Keratinocyte (primary cell): ENCODE measurements around the gene GRIP1. TPM values are rescaled to one million over a fixed set of nuclear protein-coding genes. Genes with fewer than 3 reads are reported as not detected.

ENCODE experiments used
- DNase-seq: peaks from one replicate; pipeline ENCODE4 v3.0.0-alpha.2; 2011; ENCODE audit warnings: low read depth, missing footprints, low spot score
- FAIRE-seq: peaks from 2 replicates; lab custom pipeline; 2011; peaks lifted over from hg19 to GRCh38; lab: Jason Lieb, UNC
- H2AFZ ChIP-seq: 2 replicates; pipeline ENCODE4 v1.6.0; 2012; ENCODE audit warnings: low read length, control low read depth, inconsistent platforms; ENCODE audit not compliant: control insufficient read depth
- H3K27ac ChIP-seq: 2 replicates; pipeline ENCODE4 v1.5.1; 2011; ENCODE audit warnings: low read length; ENCODE audit not compliant: control insufficient read depth, insufficient read depth
- H3K27me3 ChIP-seq: 3 replicates; pipeline ENCODE4 v1.6.0; 2011; ENCODE audit warnings: low read length; ENCODE audit not compliant: control insufficient read depth, insufficient read depth; ENCODE audit errors: extremely low read depth
- H3K36me3 ChIP-seq, 2 experiments: 2 replicates in 1 of 2; 3 replicates in 1 of 2; pipeline ENCODE4 v1.5.1; 2011; ENCODE audit warnings: low read length in 2 of 2, mild to moderate bottlenecking in 1 of 2; ENCODE audit not compliant: control insufficient read depth in 2 of 2, insufficient read depth in 2 of 2; ENCODE audit errors: extremely low read depth in 1 of 2
- H3K4me1 ChIP-seq: 3 replicates; pipeline ENCODE4 v1.5.1; 2011; ENCODE audit warnings: low read length; ENCODE audit not compliant: control insufficient read depth, insufficient read depth; ENCODE audit errors: extremely low read depth
- H3K4me2 ChIP-seq: 3 replicates; pipeline ENCODE4 v1.6.0; 2011; ENCODE audit warnings: low read depth, low read length; ENCODE audit not compliant: control insufficient read depth, insufficient read depth; ENCODE audit errors: extremely low read depth
- H3K4me3 ChIP-seq, 3 experiments: fragments of 200-600 bp in 1 of 3; sonication (generic) in 1 of 3; 2 replicates in 2 of 3; 3 replicates in 1 of 3; pipeline ENCODE4 v1.5.1; 2011 to 2016; ENCODE audit warnings: low read length in 3 of 3, mild to moderate bottlenecking in 3 of 3, control low read depth in 2 of 3, inconsistent platforms in 1 of 3, low read depth in 1 of 3, mixed read lengths in 1 of 3, mixed run types in 1 of 3, moderate library complexity in 1 of 3; ENCODE audit not compliant: control insufficient read depth in 2 of 3, insufficient read depth in 2 of 3; ENCODE audit errors: extremely low read depth in 1 of 3
- H3K79me2 ChIP-seq: 2 replicates; pipeline ENCODE4 v1.6.0; 2012; ENCODE audit warnings: low read length; ENCODE audit not compliant: control insufficient read depth, insufficient read depth
- H3K9ac ChIP-seq: 3 replicates; pipeline ENCODE4 v1.6.0; 2011; ENCODE audit warnings: low read length; ENCODE audit not compliant: control insufficient read depth, insufficient read depth; ENCODE audit errors: extremely low read depth
- H3K9me1 ChIP-seq: 3 replicates; pipeline ENCODE4 v1.6.0; 2011; ENCODE audit warnings: low read length; ENCODE audit not compliant: control insufficient read depth, insufficient read depth; ENCODE audit errors: extremely low read depth
- H3K9me3 ChIP-seq: 2 replicates; pipeline ENCODE4 v1.5.1; 2012; ENCODE audit warnings: low read depth, low read length; ENCODE audit not compliant: control insufficient read depth
- H4K20me1 ChIP-seq: 3 replicates; pipeline ENCODE4 v1.6.0; 2011; ENCODE audit warnings: low read length; ENCODE audit not compliant: control insufficient read depth, insufficient read depth; ENCODE audit errors: extremely low read depth
- EZH2 ChIP-seq: IDR thresholded peaks from one replicate; pipeline ENCODE4 v1.6.1; 2012; ENCODE audit warnings: inconsistent platforms, mild to moderate bottlenecking, low read length, moderate library complexity
- dilution Hi-C: fragments of 300-500 bp; cut with MboI; formaldehyde crosslinking; loops from one replicate; pipeline ENCODE4 v1.7.0; 2020; ENCODE audit warnings: low sequenced_read_pairs; ENCODE audit not compliant: extremely low pct_ligation_motif_present
- polyA plus RNA-seq, 5 experiments: library from polyadenylated mRNA; depleted of rRNA in 3 of 5; stranded (reverse) in 3 of 5; stranded (forward) in 1 of 5; unstranded in 1 of 5; fragments of >200 nt; gene quantifications; 1 replicate in 1 of 5; 2 replicates in 3 of 5; 3 replicates in 1 of 5; pipeline versions ENCODE4 v1.2.1 to v1.2.3, GENCODE V29; 2011 to 2012; ENCODE audit warnings: missing spikeins in 2 of 5, low read depth in 1 of 5, low replicate concordance in 1 of 5
- TF ChIP-seq, protein P1 (sequence below), 3 experiments: IDR thresholded peaks in 1 of 3; conservative IDR thresholded peaks in 1 of 3; optimal IDR thresholded peaks in 1 of 3; 2 replicates in 2 of 3; 3 replicates in 1 of 3; pipeline versions ENCODE3 to v1.5.1; 2011; ENCODE audit warnings: low read length in 3 of 3, mild to moderate bottlenecking in 3 of 3, moderate library complexity in 2 of 3, control low read depth in 1 of 3, inconsistent platforms in 1 of 3; ENCODE audit not compliant: insufficient read depth in 2 of 3; ENCODE audit errors: extremely low read depth in 1 of 3

Gene GRIP1
- polyA plus RNA-seq, 1 donor (not counting 4 experiments of a cell fraction or from before 2014, with no cell fraction given), result 6.7 TPM

DNA sequence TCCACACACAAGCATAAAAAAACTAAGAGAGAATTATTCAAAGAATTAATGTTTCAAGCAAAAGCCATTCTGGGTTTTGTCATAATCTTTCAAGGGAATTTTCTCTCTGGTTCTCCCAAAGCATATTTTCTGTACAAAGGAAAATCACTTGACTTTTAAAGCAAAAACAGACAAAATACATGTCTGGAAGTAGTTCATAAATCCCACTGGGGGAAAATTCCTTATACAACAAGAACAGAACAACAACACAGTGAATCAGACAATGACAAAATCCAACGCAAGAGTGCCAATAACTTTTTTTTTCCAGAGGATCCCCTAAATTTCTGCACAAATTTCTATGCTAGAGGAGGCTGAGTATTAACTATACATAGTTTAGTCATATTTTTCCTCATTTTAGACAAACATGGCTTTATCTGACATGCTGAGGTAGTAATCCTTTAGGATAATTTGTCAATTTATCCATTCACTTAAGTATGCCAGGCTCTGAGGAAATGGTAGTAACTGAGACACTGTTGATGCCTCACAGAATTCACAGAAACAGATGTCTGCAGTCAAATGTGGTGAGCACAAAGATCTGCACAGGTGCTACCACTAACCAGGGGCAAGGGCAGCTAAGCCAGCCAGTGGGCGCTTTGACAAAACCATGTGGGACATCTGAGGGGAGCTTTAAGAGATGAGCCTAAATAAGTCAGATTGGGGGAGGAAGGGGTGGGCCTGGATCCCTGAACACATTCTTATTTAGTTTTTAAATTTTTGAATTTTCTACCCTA, 38.0 kb downstream of the GRIP1 start:
- DNase-seq (no peak), FAIRE-seq (no peak)
- Histone ChIP-seq H3K27me3 (no peaks in the 10 kb centered on the region), H2AFZ (no peak overlapping the region), H3K27ac (no peak overlapping the region), H3K4me1 (no peaks in the 10 kb centered on the region), H3K9me1 (no peaks in the 10 kb centered on the region), H3K4me2 (no peak overlapping the region), H3K79me2 (no peaks in the 10 kb centered on the region), H4K20me1 (no peaks in the 10 kb centered on the region), H3K36me3 (no peaks in the 10 kb centered on the region), H3K4me3 (no peak overlapping the region), H3K9me3 (no peaks in the 10 kb centered on the region), H3K9ac (no peak overlapping the region)
- dilution Hi-C loops, result no loop called here
- TF ChIP-seq, protein P1, sequence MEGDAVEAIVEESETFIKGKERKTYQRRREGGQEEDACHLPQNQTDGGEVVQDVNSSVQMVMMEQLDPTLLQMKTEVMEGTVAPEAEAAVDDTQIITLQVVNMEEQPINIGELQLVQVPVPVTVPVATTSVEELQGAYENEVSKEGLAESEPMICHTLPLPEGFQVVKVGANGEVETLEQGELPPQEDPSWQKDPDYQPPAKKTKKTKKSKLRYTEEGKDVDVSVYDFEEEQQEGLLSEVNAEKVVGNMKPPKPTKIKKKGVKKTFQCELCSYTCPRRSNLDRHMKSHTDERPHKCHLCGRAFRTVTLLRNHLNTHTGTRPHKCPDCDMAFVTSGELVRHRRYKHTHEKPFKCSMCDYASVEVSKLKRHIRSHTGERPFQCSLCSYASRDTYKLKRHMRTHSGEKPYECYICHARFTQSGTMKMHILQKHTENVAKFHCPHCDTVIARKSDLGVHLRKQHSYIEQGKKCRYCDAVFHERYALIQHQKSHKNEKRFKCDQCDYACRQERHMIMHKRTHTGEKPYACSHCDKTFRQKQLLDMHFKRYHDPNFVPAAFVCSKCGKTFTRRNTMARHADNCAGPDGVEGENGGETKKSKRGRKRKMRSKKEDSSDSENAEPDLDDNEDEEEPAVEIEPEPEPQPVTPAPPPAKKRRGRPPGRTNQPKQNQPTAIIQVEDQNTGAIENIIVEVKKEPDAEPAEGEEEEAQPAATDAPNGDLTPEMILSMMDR (optimal IDR thresholded peaks at IDR 0.05 in 1 of 3, IDR thresholded peaks at IDR 0.05 in 1 of 3, conservative IDR thresholded peaks at IDR 0.05 in 1 of 3; ENCODE audit: extremely low read depth in 1 of 3, insufficient read depth in 2 of 3, low read length in 3 of 3), result no peak
- no peak for TF ChIP-seq EZH2

DNA sequence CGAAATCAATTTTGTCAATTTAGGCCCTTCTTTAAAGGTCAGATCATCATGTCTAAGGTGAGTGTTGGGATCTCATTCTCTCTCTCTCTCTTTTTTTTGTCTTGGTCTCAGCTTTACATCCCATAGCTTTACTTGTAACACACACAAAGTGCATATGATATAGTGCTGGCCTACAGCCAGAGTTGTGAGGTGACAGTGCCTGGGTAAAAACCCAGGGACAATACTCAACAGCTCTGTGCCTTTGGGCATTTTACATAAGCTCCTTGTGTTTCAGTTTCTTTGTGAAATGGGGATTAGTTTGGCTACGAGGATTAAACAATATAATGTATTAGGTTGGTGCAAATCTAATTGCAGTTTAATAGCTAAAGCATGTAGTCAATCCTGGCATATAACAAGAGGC, 40.2 kb downstream of the GRIP1 start:
- H3K9me3 ChIP-seq, result no peaks in the 10 kb centered on the region
- H3K9ac ChIP-seq, result no peak overlapping the region
- H3K4me1 ChIP-seq, result peaks cover 11% of the 10 kb centered on the region
- no peaks in the 10 kb centered on the region for H3K27me3 ChIP-seq
- H3K4me3 ChIP-seq, result no peak overlapping the region
- dilution Hi-C loops, result no loop called here
- H3K79me2 ChIP-seq, result no peaks in the 10 kb centered on the region
- no peak overlapping the region for H2AFZ ChIP-seq
- H3K27ac ChIP-seq, result no peak overlapping the region
- no peaks in the 10 kb centered on the region for H4K20me1 ChIP-seq
- FAIRE-seq (no peak), DNase-seq (no peak)
- no peaks in the 10 kb centered on the region for H3K36me3 ChIP-seq
- TF ChIP-seq, protein P1 (optimal IDR thresholded peaks at IDR 0.05 in 1 of 3, IDR thresholded peaks at IDR 0.05 in 1 of 3, conservative IDR thresholded peaks at IDR 0.05 in 1 of 3; ENCODE audit: extremely low read depth in 1 of 3, insufficient read depth in 2 of 3, low read length in 3 of 3), result no peak
- no peak for TF ChIP-seq EZH2
- H3K4me2 ChIP-seq, result no peak overlapping the region
- no peaks in the 10 kb centered on the region for H3K9me1 ChIP-seq
